PFSK-1 (cell line): ENCODE results near the gene LTBP1.

Experiments used
- FOXP2 ChIP-seq: optimal IDR thresholded peaks from 2 replicates; pipeline ENCODE3; 2011; ENCODE audit warnings: borderline replicate concordance, control low read depth, inconsistent platforms; ENCODE audit not compliant: insufficient read depth; ENCODE audit errors: extremely low read length, extremely low read depth
- POLR2AphosphoS5 ChIP-seq: IDR thresholded peaks from 2 replicates; pipeline ENCODE4 v1.6.1; 2012; ENCODE audit warnings: low read depth, mild to moderate bottlenecking, control low read depth, low read length, moderate library complexity
- SIN3A ChIP-seq: IDR thresholded peaks from 2 replicates; pipeline ENCODE4 v1.6.1; 2012; ENCODE audit warnings: mild to moderate bottlenecking, low read length, moderate library complexity, borderline replicate concordance; ENCODE audit not compliant: insufficient read depth
- TAF1 ChIP-seq: IDR thresholded peaks from 2 replicates; pipeline ENCODE4 v1.6.1; 2012; ENCODE audit warnings: low read length, control low read depth, borderline replicate concordance; ENCODE audit not compliant: insufficient read depth
- TF ChIP-seq, protein P1 (sequence below), 2 experiments: IDR thresholded peaks; 2 replicates each; pipeline versions ENCODE4 v1.6.1 to v1.8.0; 2011 to 2012; ENCODE audit warnings: low read depth in 2 of 2, low read length in 2 of 2, control low read depth in 1 of 2, inconsistent platforms in 1 of 2, mild to moderate bottlenecking in 1 of 2, moderate library complexity in 1 of 2; ENCODE audit not compliant: insufficient read depth in 1 of 2

LTBP1 gene

DNA sequence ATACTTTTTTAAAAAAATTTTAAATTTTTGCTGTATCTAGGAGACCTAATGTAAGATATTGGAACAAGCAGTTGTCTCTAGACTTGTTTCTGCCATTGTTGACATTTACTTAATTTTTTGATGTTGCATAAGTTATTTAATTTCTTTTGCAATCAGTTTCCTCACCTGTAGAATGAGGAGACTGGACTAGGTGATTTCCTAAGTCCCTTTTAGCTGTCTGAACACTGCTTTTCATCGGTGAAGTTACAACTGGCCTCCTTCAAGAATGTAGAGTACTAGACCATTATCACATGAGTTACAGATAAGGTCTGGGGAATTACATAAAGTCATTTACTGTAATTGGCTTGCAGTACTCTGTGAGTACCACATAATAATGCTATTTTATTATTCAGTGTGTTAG, 147.6 kb downstream of the LTBP1 start:
- TF ChIP-seq FOXP2: no peak
- TF ChIP-seq, protein P1, sequence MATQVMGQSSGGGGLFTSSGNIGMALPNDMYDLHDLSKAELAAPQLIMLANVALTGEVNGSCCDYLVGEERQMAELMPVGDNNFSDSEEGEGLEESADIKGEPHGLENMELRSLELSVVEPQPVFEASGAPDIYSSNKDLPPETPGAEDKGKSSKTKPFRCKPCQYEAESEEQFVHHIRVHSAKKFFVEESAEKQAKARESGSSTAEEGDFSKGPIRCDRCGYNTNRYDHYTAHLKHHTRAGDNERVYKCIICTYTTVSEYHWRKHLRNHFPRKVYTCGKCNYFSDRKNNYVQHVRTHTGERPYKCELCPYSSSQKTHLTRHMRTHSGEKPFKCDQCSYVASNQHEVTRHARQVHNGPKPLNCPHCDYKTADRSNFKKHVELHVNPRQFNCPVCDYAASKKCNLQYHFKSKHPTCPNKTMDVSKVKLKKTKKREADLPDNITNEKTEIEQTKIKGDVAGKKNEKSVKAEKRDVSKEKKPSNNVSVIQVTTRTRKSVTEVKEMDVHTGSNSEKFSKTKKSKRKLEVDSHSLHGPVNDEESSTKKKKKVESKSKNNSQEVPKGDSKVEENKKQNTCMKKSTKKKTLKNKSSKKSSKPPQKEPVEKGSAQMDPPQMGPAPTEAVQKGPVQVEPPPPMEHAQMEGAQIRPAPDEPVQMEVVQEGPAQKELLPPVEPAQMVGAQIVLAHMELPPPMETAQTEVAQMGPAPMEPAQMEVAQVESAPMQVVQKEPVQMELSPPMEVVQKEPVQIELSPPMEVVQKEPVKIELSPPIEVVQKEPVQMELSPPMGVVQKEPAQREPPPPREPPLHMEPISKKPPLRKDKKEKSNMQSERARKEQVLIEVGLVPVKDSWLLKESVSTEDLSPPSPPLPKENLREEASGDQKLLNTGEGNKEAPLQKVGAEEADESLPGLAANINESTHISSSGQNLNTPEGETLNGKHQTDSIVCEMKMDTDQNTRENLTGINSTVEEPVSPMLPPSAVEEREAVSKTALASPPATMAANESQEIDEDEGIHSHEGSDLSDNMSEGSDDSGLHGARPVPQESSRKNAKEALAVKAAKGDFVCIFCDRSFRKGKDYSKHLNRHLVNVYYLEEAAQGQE (IDR thresholded peaks at IDR 0.05; ENCODE audit: insufficient read depth in 1 of 2, low read depth in 2 of 2, low read length in 2 of 2): no peak
- TF ChIP-seq TAF1: no peak
- no peak for TF ChIP-seq POLR2AphosphoS5
- no peak for TF ChIP-seq SIN3A

DNA sequence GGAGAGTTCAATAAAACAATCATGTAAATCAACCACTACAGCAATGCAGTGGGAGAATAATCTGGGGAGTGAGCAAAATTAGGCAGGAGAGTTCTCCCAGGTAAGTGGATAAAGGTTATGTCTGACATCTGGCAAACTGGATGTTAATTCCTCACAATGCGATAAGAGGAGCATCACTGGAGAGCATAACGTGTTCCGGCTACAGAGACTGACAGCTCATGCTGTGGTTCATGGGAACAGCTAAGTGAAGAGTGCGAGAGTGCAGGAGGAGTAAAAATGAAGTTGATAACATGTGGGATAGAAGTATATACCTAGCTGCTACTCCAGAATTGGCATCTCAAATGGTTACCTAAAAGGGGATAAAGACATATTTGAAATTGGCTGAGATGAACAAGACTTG, 153.2 kb downstream of the LTBP1 start:
- TF ChIP-seq, protein P1 (IDR thresholded peaks at IDR 0.05; ENCODE audit: insufficient read depth in 1 of 2, low read depth in 2 of 2, low read length in 2 of 2): no peak
- TF ChIP-seq SIN3A (no peak), POLR2AphosphoS5 (no peak), FOXP2 (no peak), TAF1 (no peak)

DNA sequence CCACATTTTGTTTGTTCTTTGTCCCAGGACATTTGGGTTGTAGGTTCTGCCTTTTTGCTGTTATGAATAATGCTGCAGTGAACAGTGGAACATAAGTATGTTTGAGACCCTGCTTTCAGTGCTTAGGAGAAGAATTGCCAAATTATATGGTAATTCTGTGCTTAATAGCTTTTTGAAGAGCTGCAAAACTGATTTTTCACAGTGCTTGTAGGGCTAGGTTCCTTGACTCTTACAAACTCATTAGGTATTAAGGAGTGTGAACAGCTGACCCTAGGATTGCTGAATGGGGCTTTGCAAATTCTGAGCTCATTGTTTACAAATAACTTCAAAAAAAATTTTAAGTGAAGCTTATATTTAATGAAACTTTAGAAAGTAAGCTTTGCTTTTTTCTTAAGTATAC, 154.2 kb downstream of the LTBP1 start:
- TF ChIP-seq SIN3A (no peak), POLR2AphosphoS5 (no peak), FOXP2 (no peak)

DNA sequence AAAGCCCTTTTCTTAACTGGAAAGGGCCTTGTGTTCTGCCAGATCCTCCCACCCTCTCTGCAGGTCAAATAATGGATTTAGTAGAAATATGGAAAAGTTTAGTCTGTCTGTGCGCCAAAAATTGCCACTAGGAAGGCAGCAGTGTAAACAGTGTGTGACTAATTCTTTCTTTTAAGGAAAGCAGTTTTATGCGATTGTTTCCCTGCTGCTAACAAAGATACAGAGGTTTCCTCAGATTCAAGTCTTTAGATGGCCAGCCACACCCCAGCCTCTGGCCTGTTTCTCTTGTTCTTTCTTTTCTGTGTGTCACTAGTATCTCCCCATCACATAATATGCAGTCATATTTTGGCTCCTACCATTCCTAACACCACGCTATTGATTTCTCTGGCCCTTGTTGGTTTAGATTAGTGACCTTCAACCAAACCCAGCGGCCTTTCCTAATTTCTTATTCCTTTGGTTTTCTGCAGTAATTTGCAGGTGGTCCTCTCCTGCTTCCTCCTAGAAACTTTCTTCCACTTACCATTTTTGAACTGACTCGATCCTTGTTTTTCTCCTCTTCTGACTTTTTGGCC, 157.4 kb downstream of the LTBP1 start:
- TF ChIP-seq FOXP2 (no peak), POLR2AphosphoS5 (no peak), TAF1 (no peak), SIN3A (no peak)
- TF ChIP-seq, protein P1 (IDR thresholded peaks at IDR 0.05; ENCODE audit: insufficient read depth in 1 of 2, low read depth in 2 of 2, low read length in 2 of 2): no peak

DNA sequence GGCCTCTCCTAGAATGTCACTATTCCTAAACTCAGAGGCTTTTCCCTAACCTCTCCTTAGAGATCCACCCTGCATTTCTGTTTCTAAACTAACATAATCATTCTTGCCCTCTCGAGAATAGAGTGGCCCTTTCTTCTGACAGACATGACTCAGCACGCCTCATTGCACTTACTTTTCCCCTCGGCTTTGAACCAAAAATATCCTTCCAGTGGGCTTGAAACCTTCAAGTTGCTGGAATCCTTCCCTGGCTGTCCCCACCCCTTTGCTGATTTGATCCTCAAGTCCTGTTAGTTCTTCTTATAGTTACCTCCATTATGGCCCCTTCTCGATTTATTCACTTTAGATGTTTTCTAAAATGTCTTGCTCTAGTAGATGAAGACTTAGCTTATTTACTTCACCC, 158.0 kb downstream of the LTBP1 start:
- TF ChIP-seq, protein P1 (IDR thresholded peaks at IDR 0.05; ENCODE audit: insufficient read depth in 1 of 2, low read depth in 2 of 2, low read length in 2 of 2): no peak
- TF ChIP-seq TAF1 (no peak), POLR2AphosphoS5 (no peak), FOXP2 (no peak), SIN3A (no peak)
